ENCODE results near the gene OASL.
"Not testable (repeated sequence)": the region's sequence is repeated elsewhere in the genome, so short reads cannot be mapped to it uniquely, and the experiment has no call there.

Gene OASL, protein sequence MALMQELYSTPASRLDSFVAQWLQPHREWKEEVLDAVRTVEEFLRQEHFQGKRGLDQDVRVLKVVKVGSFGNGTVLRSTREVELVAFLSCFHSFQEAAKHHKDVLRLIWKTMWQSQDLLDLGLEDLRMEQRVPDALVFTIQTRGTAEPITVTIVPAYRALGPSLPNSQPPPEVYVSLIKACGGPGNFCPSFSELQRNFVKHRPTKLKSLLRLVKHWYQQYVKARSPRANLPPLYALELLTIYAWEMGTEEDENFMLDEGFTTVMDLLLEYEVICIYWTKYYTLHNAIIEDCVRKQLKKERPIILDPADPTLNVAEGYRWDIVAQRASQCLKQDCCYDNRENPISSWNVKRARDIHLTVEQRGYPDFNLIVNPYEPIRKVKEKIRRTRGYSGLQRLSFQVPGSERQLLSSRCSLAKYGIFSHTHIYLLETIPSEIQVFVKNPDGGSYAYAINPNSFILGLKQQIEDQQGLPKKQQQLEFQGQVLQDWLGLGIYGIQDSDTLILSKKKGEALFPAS

DNA sequence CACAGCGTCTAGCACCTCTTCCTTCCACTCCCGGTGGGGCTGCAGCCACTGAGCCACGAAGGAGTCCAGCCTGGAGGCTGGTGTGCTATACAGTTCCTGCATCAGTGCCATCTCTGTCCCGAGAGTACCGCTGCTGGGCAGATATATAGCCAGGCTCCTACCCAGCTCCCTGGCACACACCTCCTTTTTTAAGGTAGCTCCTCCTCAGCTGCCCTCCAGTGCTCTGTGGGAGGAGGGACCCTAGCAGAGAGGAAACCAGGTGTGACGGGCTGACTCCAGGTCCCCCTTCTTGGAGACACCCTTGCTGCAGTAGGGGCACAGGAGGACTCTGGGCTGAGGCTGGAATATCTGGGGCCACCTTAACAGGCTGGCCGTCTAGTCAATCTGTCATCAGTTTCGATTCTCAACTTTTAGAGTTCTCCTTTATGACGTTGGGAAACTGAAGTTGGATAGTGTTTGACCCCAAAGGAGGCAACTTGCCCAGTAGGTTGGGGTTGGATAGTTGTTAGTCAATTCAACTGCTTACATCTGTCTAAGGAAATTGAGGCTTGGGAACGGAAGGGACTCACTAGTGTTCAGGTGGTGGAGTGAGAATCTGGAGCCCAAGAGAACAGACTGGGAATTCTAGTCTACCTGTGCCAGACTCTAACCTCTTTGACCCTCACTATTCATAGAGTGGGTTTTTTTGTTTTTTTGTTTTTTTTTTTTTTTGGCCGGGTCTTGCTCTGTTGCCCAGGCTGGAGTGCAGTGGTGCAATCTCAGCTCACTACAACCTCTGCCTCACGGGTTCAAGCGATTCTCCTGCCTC, at the start of gene OASL:
OASL (minus strand) TSS at position 386 of the 808 bp plus-strand sequence; CDS start at position 111, 275 bp downstream.
- in situ Hi-C loops (cut with MboI; ENCODE audit: low sequenced_read_pairs): no loop called here

DNA sequence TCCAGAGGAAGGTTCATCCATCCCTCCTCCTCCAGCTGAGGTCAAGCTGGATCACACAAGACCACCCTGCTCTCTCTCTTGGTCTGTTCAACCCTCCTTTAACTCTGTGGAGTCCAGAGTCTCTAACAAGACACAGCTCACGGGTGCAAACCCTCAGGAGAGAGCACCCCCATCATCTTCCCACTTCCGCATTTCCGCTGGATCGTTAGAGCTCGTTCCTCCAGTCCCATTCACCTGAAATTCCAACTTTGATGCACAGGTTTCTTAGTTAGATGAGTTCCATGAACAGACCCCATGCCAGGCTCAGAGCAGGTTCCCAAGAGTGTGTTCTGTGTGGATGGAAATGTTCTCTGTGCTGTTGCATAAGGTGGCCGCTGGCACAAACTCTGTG, 49.1 kb upstream of the OASL start:
- in situ Hi-C loops (cut with MboI; ENCODE audit: low sequenced_read_pairs): no loop called here

DNA sequence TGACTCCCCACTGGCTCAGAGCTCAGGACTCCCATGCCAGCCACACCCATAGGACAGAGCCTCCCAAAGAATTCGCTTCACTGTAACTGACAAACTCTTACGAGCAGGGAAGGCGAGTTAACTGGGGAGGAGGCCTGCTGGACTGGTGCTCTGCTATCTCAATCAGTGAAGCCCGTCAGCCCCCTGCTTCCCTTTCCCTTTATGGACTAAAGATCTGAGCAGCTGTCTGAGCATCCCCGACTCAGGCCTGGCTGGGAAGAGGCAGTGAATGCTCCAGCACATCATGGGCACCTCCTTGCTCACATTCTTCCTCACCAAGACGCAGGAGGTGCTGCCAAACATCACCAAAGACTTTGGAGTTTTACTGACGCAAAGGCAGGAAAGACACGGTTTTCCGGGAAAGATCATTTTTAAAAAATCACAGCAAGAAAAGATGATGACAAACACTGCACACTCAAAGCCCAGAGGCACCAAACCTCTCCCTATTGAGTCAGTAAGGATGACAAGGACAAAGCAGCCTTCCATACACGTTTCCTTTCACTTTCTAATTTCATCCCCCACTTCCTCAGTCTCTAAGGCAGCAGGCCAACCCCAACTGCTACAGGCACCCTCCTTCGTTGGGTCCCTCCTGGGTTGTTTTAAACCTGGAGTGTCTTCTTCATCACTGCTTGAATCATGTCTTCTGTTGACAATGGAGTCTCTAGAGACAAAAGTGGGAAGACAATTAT, 48.6 kb upstream of the OASL start:
- in situ Hi-C loops (cut with MboI; ENCODE audit: low sequenced_read_pairs): no loop called here

DNA sequence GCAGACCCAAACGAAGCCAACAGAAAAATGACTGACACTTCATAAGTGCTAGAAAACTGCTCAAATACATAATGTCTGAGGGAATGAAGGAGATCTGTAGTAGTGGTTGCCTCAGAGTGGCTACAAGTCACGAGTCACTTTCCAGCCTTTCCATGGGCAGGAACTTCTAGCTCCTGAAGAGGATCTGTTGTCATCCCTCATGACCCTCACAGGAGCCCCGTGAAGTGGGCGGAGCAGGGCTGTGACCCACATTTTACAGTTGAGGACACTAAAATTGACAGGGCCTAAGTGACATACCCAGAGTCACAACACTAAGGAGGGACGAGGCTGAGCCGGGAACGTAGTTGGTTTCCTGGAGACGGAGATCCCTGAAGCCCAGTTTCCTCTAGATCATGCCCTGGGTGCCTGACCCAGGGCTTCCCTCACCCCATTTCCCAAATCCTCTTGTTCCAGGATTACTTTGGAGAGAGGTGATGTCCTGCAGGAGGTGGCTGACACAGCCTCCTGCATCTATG, 47.8 kb upstream of the OASL start:
- in situ Hi-C loops (cut with MboI; ENCODE audit: low sequenced_read_pairs): no loop called here

DNA sequence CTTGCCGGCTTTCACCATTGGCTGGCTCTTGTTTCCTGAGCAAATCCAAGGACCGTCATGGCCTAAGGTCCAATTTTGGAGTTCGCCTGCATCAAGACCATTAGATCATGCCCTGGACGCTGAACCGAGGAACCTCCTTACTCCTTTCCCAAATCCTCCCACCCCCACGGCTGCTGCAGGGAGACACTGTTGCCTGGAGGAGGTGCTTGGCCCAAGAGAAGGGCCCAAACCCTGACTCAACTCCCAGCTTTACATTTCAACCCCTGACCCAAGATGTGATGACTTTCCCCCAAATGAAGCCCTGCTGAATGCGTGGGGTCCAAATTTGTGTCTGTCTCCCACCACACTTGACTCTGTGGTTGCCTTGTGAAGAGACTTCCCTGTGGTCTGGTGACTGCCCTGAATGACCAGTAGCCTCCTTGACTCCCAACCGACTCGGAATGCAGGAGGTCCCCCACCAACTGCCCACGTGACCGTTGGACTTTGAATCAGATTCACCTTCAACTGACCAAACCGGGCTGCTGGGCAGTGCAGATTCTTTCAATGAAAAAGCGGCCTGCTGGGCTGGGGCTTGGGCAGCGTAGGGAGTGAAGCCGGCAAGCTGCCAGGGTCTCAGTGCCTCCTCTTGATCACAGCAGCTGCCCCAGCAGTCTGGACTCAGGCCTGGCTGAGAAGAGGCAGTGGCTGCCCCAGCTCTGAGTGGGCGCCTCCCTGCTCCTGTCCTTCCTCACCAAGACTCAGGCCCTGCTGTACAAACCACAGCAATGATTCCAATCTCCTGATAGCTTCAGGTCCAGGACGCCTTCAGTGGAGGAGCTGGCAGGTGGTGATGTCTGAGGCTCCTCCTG, 46.7 kb upstream of the OASL start:
- in situ Hi-C loops (cut with MboI; ENCODE audit: low sequenced_read_pairs): no loop called here

DNA sequence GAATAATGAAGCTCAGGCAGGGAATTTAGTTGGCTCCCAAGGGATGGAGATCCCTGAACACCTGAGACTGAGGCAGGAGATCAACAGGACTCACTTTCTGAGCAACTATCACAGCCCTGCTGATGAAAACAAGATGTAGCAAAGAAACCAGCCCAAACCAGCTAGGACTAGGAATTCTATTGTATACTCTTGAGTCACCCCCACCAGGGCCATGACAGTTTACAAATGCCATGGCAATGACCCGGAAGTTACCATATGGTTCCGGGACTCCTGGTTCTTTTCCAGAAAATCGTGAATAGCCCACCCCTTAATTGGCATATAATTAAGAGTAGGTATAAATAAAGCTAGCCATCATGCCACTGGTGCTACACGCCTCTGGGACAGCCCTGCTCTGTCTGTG, 46.0 kb upstream of the OASL start:
- in situ Hi-C loops (cut with MboI; ENCODE audit: low sequenced_read_pairs): no loop called here

DNA sequence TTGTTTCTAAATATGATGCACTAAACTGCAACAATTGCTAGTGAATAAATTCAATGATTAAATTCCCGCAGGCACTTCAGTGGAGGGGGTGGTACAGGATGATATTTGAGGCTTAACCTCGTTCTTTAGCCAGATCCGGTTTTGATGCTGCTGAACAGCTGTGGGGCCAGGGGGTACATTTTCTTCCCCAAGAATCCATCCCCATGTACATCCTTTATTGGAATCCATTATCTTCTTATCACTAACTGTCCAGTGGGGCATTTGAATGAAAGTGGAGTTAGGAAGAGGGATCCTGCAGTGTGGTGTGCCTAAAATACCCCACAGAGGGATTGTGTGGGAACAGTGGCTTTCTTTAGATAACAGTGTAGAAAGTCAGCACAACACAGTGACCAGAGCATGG, 45.2 kb upstream of the OASL start:
- in situ Hi-C loops (cut with MboI; ENCODE audit: low sequenced_read_pairs): no loop called here

DNA sequence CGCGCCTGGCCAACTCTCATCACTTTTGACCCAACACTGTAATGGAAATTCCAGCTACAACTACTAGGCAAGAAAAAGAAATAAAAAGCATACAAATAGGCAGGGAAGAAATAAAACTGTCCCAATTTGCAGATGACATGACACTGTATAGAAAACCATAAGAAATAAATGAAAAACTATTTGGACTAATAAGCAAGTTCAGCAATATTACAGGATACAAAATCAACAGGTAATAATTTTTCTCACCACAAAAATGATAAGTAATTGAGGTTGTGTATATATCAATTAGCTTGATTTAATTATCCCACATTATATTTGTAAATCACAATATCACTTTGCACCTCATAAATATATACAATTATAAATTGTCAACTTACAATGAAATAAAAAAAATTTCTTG, 41.9 kb upstream of the OASL start:
- in situ Hi-C loops (cut with MboI; ENCODE audit: low sequenced_read_pairs): no loop called here

DNA sequence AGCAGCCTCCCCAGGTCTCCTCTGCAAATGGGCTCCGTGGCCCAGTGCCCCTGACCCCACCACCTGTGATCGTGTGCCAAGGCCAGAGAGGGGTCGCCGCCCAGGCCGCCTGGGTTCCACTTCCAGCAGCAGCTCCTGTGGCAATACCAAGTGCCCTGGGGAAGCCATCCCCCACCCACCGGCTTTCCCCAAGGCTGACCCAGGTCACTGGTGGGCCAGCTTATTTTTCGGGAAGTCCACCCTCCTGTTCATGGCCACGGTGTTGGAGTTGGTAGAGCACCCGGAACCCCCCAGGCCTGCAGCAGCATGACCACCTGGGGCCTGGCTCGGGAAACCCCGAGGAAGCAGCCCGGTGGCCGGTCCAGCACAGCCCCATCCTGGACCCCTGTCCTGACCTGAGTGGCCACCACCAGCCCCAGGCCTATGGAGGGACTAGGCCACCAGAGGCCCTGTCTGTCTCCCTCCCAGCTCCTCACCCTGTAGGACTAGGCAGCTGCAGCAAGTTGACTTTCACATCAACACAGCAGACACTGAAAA, 40.8 kb upstream of the OASL start:
- in situ Hi-C loops (cut with MboI; ENCODE audit: low sequenced_read_pairs): no loop called here

DNA sequence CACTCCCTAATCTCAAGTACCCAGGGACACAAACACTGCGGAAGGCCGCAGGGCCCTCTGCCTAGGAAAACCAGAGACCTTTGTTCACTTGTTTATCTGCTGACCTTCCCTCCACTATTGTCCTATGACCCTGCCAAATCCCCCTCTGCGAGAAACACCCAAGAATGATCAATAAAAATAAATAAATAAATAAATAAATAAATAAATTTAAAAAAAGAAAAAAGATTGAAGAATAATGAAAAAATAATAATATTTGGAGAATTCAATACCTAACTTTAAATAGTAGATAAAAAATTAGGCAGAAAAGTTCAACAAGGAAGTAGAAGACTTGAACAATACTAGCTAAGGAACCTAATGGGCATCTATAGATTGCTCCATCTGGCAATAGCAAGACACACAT, 38.4 kb upstream of the OASL start:
- in situ Hi-C loops (cut with MboI; ENCODE audit: low sequenced_read_pairs): not testable (repeated sequence)

DNA sequence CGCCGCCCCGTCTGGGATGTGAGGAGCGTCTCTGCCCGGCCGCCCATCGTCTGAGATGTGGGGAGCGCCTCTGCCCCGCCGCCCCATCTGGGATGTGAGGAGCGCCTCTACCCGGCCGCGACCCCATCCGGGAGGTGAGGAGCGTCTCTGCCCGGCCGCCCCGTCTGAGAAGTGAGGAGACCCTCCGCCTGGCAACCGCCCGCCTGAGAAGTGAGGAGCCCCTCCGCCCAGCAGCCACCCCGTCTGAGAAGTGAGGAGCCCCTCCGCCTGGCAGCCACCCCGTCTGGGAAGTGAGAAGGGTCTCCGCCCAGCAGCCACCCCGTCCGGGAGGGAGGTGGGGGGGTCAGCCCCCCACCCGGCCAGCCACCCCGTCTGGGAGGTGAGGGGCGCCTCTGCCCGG, 36.9 kb upstream of the OASL start:
- in situ Hi-C loops (cut with MboI; ENCODE audit: low sequenced_read_pairs): not testable (repeated sequence)

DNA sequence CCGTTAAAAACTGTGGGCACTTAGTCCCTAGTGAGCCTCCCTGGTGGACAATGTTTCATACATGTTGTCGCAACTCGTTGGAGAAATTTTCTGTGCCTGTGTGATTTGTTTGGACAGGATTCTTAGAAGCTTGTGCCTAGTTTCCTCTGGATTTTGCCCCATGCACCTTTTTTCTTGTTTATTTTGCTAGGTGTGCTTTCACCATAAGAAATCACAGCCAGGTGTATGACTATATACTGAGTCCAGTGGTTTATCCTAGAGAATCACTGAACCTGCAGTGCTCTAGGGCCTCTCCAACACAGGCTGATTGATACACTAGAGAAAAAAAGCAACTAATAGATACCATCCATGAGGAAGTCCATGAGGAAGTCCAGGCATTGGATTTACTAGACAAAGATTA, 33.1 kb upstream of the OASL start:
- in situ Hi-C loops (cut with MboI; ENCODE audit: low sequenced_read_pairs): loop anchor here (25.0 kb wide), 1 partner anchor 165 kb away; no protein-coding TSS in a partner anchor

DNA sequence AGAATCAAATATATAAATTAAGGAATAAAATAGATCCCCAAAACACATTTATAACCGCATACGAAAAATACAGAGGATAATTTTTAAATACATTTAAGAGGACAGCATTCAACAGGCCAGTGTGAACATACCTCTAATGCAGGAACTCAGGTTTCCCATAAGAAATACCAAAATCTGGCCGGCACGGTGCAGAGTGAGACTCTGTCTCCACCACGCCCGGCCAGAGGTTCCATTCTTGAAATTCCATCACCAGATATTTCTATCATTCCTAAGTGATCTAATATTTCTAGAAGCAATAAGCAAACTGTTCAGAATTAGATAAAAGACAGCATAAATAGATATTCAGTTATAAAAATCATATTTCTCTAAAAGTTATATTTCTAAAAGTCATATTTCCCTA, 30.2 kb upstream of the OASL start:
- in situ Hi-C loops (cut with MboI; ENCODE audit: low sequenced_read_pairs): loop anchor here (25.0 kb wide), 1 partner anchor 168 kb away; no protein-coding TSS in a partner anchor

DNA sequence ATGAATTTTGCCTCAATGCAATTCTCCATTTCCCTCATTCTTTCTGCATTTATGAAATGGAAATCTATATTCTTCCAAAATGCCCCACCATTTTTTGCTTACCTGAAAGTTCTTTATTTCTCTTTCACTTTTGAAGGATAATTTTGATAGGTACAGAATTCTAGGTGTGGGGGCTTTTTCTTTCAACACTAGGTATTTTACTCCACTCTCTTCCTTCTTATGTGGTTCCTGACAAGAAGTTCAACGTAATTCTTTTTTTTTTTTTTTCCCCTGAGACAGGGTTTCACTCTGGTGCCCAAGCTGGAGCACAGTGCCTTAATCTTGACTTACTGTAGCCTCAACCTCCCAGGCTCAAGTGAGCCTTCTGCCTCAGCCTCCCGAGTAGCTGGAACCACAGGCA, 26.3 kb upstream of the OASL start:
- in situ Hi-C loops (cut with MboI; ENCODE audit: low sequenced_read_pairs): loop anchor here (25.0 kb wide), 1 partner anchor 172 kb away; no protein-coding TSS in a partner anchor

DNA sequence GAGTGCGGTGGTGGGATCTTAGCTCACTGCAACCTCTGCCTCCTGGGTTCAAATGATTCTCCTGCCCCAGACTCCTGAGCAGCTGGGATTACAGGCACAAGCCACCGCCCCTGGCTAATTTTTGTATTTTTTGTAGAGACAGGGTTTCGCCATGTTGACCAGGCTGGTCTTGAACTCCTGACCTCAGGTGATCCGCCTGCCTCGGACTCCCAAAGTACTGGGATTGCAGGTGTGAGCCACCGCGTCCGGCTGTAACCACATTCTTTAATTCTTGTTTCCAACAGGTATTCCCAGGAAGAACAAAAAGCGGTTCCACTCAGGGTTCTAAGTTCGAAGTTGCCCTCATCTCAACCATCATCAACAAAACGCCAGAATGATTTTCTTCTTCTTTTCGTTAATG, 25.5 kb upstream of the OASL start:
- in situ Hi-C loops (cut with MboI; ENCODE audit: low sequenced_read_pairs): loop anchor here (25.0 kb wide), 1 partner anchor 173 kb away; no protein-coding TSS in a partner anchor

DNA sequence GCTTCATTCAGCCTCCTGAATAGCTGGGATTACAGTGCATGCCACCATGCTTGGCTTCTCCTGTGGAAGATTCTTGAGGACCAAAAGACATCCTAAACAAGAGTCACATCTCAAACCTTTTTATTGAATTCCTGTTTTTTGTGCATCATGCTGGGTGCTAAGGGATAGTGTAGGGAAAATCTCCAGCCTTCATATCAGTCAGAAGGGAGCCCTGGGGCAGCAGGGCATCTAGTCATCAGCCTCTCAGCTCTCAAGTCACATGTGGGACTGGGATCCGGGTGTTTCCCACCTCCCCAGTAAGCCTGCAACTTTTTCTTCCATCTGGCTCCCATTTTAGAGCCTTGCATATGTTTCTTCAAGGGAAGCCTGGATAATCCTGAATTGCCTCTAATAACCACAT, 25.1 kb upstream of the OASL start:
- in situ Hi-C loops (cut with MboI; ENCODE audit: low sequenced_read_pairs): loop anchor here (25.0 kb wide), 1 partner anchor 173 kb away; no protein-coding TSS in a partner anchor

DNA sequence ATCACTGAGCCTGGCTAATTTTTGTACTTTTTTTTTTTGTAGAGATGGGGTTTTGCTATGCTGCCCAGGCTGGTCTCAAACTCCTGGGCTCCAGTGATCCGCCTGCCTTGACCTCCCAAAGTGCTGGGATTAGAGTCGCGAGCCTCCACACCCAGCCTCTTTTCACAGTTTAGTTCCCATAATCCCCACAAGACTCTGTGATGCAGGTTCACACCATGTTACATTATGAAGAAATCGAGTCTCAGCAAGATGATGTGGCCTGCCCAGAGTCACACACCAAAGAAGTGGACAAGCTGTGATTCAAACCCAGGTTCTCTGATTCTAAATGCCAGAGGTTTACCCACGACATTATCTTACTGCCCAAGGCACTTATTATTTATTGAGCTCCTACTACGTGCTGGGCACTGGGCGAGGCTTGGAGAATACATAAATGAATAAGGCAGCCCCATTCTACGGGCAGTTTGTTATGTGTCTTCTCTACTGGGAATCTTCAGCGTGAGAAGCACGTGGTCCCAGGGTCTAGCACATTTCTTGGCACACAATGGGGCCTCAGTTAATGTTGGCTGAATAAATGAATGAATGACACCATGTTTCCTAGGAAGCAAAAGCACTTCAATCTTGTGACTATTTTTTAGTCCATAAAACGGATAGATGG, 23.5 kb upstream of the OASL start:
- in situ Hi-C loops (cut with MboI; ENCODE audit: low sequenced_read_pairs): loop anchor here (25.0 kb wide), 1 partner anchor 175 kb away; no protein-coding TSS in a partner anchor

DNA sequence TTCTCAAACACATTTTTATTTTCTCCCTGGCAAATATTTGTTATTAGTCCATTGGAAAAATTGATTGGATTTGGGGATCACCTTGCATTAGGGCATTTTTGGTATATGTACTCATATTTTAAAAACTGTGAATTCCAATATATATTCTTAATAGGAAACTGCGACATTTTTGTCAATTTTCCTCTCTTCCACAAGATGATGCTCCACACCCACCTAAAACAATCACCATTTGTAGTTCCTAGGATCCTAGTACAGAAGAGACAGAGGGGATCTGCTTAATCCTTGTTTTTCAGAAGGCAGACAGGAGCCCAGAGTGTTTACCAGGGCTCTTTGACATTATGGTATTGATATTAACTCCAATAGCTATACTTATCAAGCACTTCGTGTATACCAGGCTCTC, 22.8 kb upstream of the OASL start:
- in situ Hi-C loops (cut with MboI; ENCODE audit: low sequenced_read_pairs): loop anchor here (25.0 kb wide), 1 partner anchor 175 kb away; no protein-coding TSS in a partner anchor

All from HL-60/S4 treated with phorbol 12-myristate 13-acetate at 8.2 ng/mL for 4 days and 3 days (cell line).